ENCODE results near the gene CDK18.
"Not testable (repeated sequence)": the region's sequence is repeated elsewhere in the genome, so short reads cannot be mapped to it uniquely, and the experiment has no call there.

The CDK18 gene

GRCh38 chr1:205480349-205480985 is 24.0 kb upstream of the CDK18 start:
- in situ Hi-C loops (cut with HindIII; ENCODE audit: low sequenced_read_pairs) = no loop called here

DNA sequence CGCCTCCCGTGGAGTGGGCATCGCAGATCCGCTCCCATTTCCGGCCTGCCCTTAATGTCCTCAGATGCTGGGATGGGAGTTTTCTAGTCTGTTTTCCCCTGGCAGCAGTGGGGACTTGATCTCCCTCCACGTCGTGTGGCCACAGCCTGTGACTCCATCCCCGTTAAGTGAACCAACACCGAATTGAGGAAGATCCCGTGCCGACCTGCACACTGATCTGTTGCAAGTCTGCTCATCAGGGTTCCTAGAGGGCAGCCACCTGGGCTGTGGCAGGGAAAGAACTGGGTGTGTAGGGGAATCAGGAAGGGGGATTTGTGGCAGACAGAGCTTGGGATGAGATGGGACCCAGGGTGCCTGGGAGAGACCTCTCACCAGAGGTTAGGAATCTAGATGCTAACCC is 23.3 kb upstream of the CDK18 start:
- in situ Hi-C loops (cut with HindIII; ENCODE audit: low sequenced_read_pairs) = no loop called here

DNA sequence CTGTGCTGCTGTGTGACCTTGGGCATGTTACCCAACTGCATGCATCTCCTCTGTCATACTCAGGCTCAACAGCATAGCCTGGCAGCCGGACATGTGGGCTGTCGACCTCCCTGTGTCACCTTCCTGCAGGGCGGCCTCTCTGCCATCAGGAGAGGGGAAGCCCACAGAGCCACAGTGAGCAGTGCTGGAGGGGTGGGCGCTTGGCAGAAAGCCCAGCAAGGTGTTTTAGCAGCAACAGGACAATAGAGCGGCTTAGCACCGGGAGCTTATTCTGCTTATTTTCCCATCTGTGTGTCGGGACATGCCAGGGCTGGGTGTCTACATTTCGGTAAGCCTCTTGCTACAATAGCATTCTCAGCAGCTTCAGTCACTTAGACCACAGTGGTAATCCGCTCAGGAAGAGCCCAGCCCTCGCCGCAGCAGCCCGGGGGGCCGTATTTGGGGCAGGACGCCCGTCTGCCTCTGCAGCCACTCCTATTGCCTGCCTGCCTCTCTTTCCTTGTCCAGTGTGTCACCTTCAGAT is 22.8 kb upstream of the CDK18 start:
- in situ Hi-C loops (cut with HindIII; ENCODE audit: low sequenced_read_pairs) = no loop called here

DNA sequence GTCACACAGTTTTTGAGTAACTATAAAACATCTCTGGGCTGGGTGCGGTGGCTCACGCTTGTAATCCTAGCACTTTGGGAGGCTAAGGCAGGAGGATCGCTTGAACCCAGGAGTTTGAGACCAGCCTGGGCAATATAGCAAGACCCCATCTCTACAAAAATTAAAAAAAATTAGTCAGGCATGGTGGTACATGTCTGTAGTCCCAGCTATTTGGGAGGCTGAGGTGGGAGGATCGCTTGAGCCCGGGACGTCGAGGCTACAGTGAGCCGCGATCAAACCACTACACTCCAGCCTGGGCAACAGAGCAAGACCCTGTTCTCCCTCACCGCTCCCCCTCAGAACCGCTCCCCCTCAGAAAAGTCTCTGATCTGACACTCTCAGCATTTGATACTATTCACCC is 21.9 kb upstream of the CDK18 start:
- in situ Hi-C loops (cut with HindIII; ENCODE audit: low sequenced_read_pairs) = not testable (repeated sequence)

DNA sequence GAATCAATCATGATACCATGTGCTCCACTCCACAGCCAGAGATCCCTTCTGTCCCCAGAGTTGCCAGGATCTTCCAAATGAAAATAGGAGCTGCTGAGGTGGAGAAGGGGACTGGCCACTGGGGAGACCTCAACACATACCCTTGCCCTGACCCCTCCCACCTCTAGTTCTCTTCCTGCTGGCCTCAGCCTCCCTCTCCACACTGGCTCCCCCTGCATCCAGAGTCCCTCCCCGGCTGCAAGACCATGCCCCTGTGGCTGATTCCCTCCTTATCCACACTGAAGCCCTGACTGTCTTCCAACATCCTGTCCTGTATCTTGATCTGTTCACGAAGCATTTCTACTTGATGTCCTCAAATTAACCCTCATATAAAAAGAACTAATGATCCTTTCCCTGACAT is 21.1 kb upstream of the CDK18 start:
- in situ Hi-C loops (cut with HindIII; ENCODE audit: low sequenced_read_pairs) = no loop called here

- in situ Hi-C loops (cut with HindIII; ENCODE audit: low sequenced_read_pairs) = no loop called here
These were observed 19.2 kb upstream of the CDK18 start for GRCh38 chr1:205484985-205485967.

GRCh38 chr1:205486258-205486657 is 18.2 kb upstream of the CDK18 start:
- in situ Hi-C loops (cut with HindIII; ENCODE audit: low sequenced_read_pairs) = no loop called here

GRCh38 chr1:205488074-205488723 is 16.3 kb upstream of the CDK18 start:
- in situ Hi-C loops (cut with HindIII; ENCODE audit: low sequenced_read_pairs) = no loop called here

DNA sequence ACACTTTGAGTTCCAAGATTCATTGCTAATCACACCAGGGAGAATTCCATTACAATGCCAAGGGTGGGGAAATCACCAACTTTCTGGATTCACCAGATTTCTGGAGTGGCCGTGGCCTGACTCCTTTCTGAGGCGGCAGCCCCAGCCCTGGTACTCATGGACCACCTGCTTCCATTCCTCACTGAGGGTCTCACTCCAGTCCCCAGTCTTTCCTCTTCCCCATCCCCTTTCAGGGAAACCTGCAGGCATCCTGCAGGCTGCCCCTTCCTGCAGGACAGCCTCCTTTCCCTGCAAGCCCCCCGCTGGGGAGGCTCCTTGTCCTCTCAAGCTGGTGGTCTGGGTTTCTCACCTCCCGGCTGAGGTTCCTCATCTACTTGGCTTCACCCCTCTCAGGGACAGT is 12.7 kb upstream of the CDK18 start:
- in situ Hi-C loops (cut with HindIII; ENCODE audit: low sequenced_read_pairs) = no loop called here

GRCh38 chr1:205492201-205492667 is 12.2 kb upstream of the CDK18 start:
- in situ Hi-C loops (cut with HindIII; ENCODE audit: low sequenced_read_pairs) = no loop called here

DNA sequence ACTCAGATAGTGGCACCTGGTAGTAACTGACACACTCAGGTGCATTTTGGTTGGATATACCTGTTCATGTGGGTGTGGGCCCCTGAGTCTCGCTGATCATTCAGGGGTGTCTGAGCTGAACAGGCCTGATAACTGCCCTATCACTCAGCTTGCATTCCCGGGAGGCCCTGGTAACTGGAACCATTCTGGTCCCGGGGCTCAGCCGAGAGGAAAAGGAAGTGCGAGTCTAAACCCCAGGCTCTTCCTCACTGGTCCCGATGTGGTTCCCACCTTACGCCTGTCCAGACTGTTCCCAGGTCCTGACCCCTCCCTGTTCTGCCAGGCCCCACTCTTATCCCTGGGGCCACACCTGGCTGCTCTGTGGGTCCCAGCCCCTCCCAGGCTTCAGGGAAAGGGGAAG is 11.7 kb upstream of the CDK18 start:
- in situ Hi-C loops (cut with HindIII; ENCODE audit: low sequenced_read_pairs) = no loop called here

- in situ Hi-C loops (cut with HindIII; ENCODE audit: low sequenced_read_pairs) = no loop called here
These were observed 11.0 kb upstream of the CDK18 start for GRCh38 chr1:205493241-205494085.

- in situ Hi-C loops (cut with HindIII; ENCODE audit: low sequenced_read_pairs) = no loop called here
These were observed 10.4 kb upstream of the CDK18 start for GRCh38 chr1:205494115-205494514.

GRCh38 chr1:205495237-205495823 is 9.1 kb upstream of the CDK18 start:
- in situ Hi-C loops (cut with HindIII; ENCODE audit: low sequenced_read_pairs) = no loop called here

- in situ Hi-C loops (cut with HindIII; ENCODE audit: low sequenced_read_pairs) = no loop called here
These were observed 7.8 kb upstream of the CDK18 start for GRCh38 chr1:205496661-205497060.

DNA sequence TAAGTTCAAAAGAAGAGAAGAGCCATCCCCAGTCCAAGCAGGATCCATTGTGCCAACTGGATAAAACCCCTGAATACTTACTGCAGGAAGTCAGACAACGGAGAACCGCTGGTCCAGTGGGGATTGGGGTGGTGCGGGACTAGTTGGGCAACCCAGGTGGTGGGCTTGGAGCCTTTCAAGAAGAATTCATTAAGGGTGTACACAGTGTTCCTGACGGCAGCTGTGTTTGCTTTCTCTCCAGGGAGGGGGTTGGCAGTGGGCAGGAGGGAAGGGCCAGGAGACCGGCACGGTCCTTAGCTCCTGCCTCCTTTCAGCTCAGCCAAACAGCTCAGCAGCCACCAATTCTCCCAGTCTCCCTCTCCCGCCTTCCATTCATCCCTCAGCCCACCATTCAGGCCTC is 7.1 kb upstream of the CDK18 start:
- in situ Hi-C loops (cut with HindIII; ENCODE audit: low sequenced_read_pairs) = no loop called here

GRCh38 chr1:205499789-205500188 is 4.7 kb upstream of the CDK18 start:
- in situ Hi-C loops (cut with HindIII; ENCODE audit: low sequenced_read_pairs) = loop anchor here (25.0 kb wide), 1 partner anchor 137 kb away; the partner anchor contains the start of gene KLHDC8A

- in situ Hi-C loops (cut with HindIII; ENCODE audit: low sequenced_read_pairs) = loop anchor here (25.0 kb wide), 1 partner anchor 138 kb away; the partner anchor contains the start of gene KLHDC8A
These were observed 3.9 kb upstream of the CDK18 start for GRCh38 chr1:205500240-205501233.

Measured in DLD1 (cell line).